ENCODE measurements around the gene TRIAP1. TPM values are rescaled to one million over a fixed set of nuclear protein-coding genes. Genes with fewer than 3 reads are reported as not detected.

The TRIAP1 gene
- total and polyA plus RNA-seq, 2 experiments from 2014 or later = 43.8 to 53.9 TPM

DNA sequence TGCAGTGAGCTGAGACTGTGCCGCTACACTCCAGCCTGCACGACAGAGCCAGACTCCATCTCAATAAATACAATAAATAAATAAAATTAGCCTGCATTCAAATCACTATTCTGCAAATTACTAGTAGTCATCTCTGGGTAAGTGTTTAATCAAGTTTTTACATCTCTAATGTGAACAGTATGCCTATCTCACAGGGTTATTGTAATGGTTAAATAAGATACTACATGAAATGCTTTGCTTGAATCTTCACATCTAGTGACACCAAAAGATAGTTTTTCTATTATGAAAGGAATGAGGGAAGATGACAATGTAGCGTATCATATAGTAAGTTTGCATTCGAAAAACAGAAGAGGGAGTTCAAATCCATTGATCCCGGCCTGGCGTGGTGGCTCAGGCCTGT lies 21.3 kb upstream of the TRIAP1 start:
- no peaks in the 10 kb centered on the region for H3K9me2 ChIP-seq (replicated peaks; ENCODE audit: insufficient read depth)
- WGBS (ENCODE audit: low lambda C conversion rate, missing lambda C conversion rate) = 98% methylated on average over 6 of the region's 6 CpGs
- no peaks in the 10 kb centered on the region for H3K36me3 ChIP-seq (replicated peaks; ENCODE audit: insufficient read depth, low read depth)
- H2AFZ ChIP-seq = no peak overlapping the region
- H3K4me1 ChIP-seq (ENCODE audit: insufficient read depth) = peaks cover 12% of the 10 kb centered on the region
- no peaks in the 10 kb centered on the region for H3K27me3 ChIP-seq
- H4K20me1 ChIP-seq (ENCODE audit: insufficient read depth, poor library complexity, severe bottlenecking) = peaks cover 44% of the 10 kb centered on the region
- H3K27ac ChIP-seq = no peak overlapping the region
- TF ChIP-seq EZH2 (IDR thresholded peaks at IDR 0.05; ENCODE audit: borderline replicate concordance) (no peak), EZH2phosphoT487 (IDR thresholded peaks at IDR 0.05; ENCODE audit: low read depth, severe bottlenecking, unreplicated experiment) (no peak)
- TF ChIP-seq, protein P1, sequence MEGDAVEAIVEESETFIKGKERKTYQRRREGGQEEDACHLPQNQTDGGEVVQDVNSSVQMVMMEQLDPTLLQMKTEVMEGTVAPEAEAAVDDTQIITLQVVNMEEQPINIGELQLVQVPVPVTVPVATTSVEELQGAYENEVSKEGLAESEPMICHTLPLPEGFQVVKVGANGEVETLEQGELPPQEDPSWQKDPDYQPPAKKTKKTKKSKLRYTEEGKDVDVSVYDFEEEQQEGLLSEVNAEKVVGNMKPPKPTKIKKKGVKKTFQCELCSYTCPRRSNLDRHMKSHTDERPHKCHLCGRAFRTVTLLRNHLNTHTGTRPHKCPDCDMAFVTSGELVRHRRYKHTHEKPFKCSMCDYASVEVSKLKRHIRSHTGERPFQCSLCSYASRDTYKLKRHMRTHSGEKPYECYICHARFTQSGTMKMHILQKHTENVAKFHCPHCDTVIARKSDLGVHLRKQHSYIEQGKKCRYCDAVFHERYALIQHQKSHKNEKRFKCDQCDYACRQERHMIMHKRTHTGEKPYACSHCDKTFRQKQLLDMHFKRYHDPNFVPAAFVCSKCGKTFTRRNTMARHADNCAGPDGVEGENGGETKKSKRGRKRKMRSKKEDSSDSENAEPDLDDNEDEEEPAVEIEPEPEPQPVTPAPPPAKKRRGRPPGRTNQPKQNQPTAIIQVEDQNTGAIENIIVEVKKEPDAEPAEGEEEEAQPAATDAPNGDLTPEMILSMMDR (IDR thresholded peaks at IDR 0.05; ENCODE audit: poor library complexity) = no peak
- no peaks in the 10 kb centered on the region for H3K9me3 ChIP-seq (ENCODE audit: low read depth)
- DNase-seq (ENCODE audit: low spot score) = no peak
- H3K79me2 ChIP-seq = peaks cover 93% of the 10 kb centered on the region
- H3K4me2 ChIP-seq = peak overlapping the region; percentile 95
- no peak overlapping the region for H3K4me3 ChIP-seq

- H3K36me3 ChIP-seq (replicated peaks; ENCODE audit: insufficient read depth, low read depth) = no peaks in the 10 kb centered on the region
- 72% methylated on average over 8 of the region's 8 CpGs for WGBS (ENCODE audit: low lambda C conversion rate, missing lambda C conversion rate)
- H3K27ac ChIP-seq = no peak overlapping the region
- peaks cover 12% of the 10 kb centered on the region for H3K4me1 ChIP-seq (ENCODE audit: insufficient read depth)
- H3K4me2 ChIP-seq = peak overlapping the region; percentile 31
- H3K9me3 ChIP-seq (ENCODE audit: low read depth) = no peaks in the 10 kb centered on the region
- H4K20me1 ChIP-seq (ENCODE audit: insufficient read depth, poor library complexity, severe bottlenecking) = peaks cover 47% of the 10 kb centered on the region
- H3K27me3 ChIP-seq = no peaks in the 10 kb centered on the region
- peaks cover 91% of the 10 kb centered on the region for H3K79me2 ChIP-seq
- no peaks in the 10 kb centered on the region for H3K9me2 ChIP-seq (replicated peaks; ENCODE audit: insufficient read depth)
- no peak overlapping the region for H2AFZ ChIP-seq
- H3K4me3 ChIP-seq = no peak overlapping the region
- peak; percentile 56 for DNase-seq (ENCODE audit: low spot score)
- TF ChIP-seq EZH2 (IDR thresholded peaks at IDR 0.05; ENCODE audit: borderline replicate concordance) = no peak
- TF ChIP-seq, protein P1 (IDR thresholded peaks at IDR 0.05; ENCODE audit: poor library complexity) = peak; percentile 53
Observed at GRCh38 chr12:120466560-120467315, 20.6 kb upstream of the TRIAP1 start.

- peaks cover 7% of the 10 kb centered on the region for H3K36me3 ChIP-seq (replicated peaks; ENCODE audit: insufficient read depth, low read depth)
- no peaks in the 10 kb centered on the region for H3K9me3 ChIP-seq (ENCODE audit: low read depth)
- H3K27me3 ChIP-seq = no peaks in the 10 kb centered on the region
- no peaks in the 10 kb centered on the region for H3K9me2 ChIP-seq (replicated peaks; ENCODE audit: insufficient read depth)
- peaks cover 82% of the 10 kb centered on the region for H3K79me2 ChIP-seq
- H3K27ac ChIP-seq = no peak overlapping the region
- peaks cover 11% of the 10 kb centered on the region for H3K4me1 ChIP-seq (ENCODE audit: insufficient read depth)
- TF ChIP-seq EZH2phosphoT487 (IDR thresholded peaks at IDR 0.05; ENCODE audit: low read depth, severe bottlenecking, unreplicated experiment) = no peak
- TF ChIP-seq, protein P1 (IDR thresholded peaks at IDR 0.05; ENCODE audit: poor library complexity) = no peak
- TF ChIP-seq EZH2 (IDR thresholded peaks at IDR 0.05; ENCODE audit: borderline replicate concordance) = no peak
- no peak for DNase-seq (ENCODE audit: low spot score)
- 72% methylated on average over 5 of the region's 5 CpGs for WGBS (ENCODE audit: low lambda C conversion rate, missing lambda C conversion rate)
- H3K4me2 ChIP-seq = no peak overlapping the region
- peaks cover 53% of the 10 kb centered on the region for H4K20me1 ChIP-seq (ENCODE audit: insufficient read depth, poor library complexity, severe bottlenecking)
- no peak overlapping the region for H2AFZ ChIP-seq
- H3K4me3 ChIP-seq = no peak overlapping the region
Observed at GRCh38 chr12:120465756-120466155, 19.6 kb upstream of the TRIAP1 start.
